SU-DHL-6 (cell line): ENCODE measurements around the gene EEPD1.

Source experiments
- H2AFZ ChIP-seq: fragments of 200-600 bp; sonication (generic); 2 replicates; pipeline ENCODE4 v1.6.1; 2014; ENCODE audit warnings: low read depth, mild to moderate bottlenecking, moderate library complexity, mixed read lengths, antibody characterized with exemption, low read length; ENCODE audit not compliant: severe bottlenecking
- H3F3A ChIP-seq: fragments of 200-600 bp; shearing (Covaris generic); 2 replicates; pipeline ENCODE4 v1.6.0; 2016; ENCODE audit warnings: antibody characterized with exemption, mild to moderate bottlenecking; ENCODE audit not compliant: insufficient read depth
- H3K27ac ChIP-seq: fragments of 200-600 bp; sonication (generic); 2 replicates; pipeline ENCODE4 v1.5.1; 2016; ENCODE audit warnings: low read depth, mild to moderate bottlenecking, low read length, moderate library complexity, mixed read lengths
- H3K27me3 ChIP-seq: fragments of 200-600 bp; sonication (generic), shearing (Covaris generic); 2 replicates; pipeline ENCODE4 v1.6.0; 2014; ENCODE audit warnings: mild to moderate bottlenecking, low read length
- H3K36me3 ChIP-seq: fragments of 200-600 bp; sonication (generic); 2 replicates; pipeline ENCODE4 v1.6.1; 2014; ENCODE audit warnings: mild to moderate bottlenecking, low read length, mixed read lengths
- H3K4me2 ChIP-seq: fragments of 300-600, 200-600 bp; shearing (Covaris generic), sonication (generic); 2 replicates; pipeline ENCODE4 v1.6.0; 2014; ENCODE audit warnings: low read length, low read depth, mild to moderate bottlenecking; ENCODE audit not compliant: poor library complexity, severe bottlenecking
- H3K4me3 ChIP-seq: fragments of 200-600 bp; sonication (generic); 2 replicates; pipeline ENCODE4 v1.5.1; 2014; ENCODE audit warnings: antibody characterized with exemption, low read length, mild to moderate bottlenecking, mixed read lengths; ENCODE audit not compliant: insufficient read depth, poor library complexity, severe bottlenecking
- H3K79me2 ChIP-seq: fragments of 200-600 bp; sonication (generic); 2 replicates; pipeline ENCODE4 v1.6.1; 2014; ENCODE audit warnings: mild to moderate bottlenecking, low read length, moderate library complexity; ENCODE audit not compliant: insufficient read depth
- H3K9ac ChIP-seq: fragments of 200-600 bp; sonication (generic); 2 replicates; pipeline ENCODE4 v1.7.0; 2014; ENCODE audit warnings: mild to moderate bottlenecking, low read length
- H3K9me2 ChIP-seq: fragments of 200-600 bp; sonication (generic); replicated peaks from 2 replicates; pipeline ENCODE4 v1.6.1; 2014; ENCODE audit warnings: low read length; ENCODE audit not compliant: insufficient read depth
- H3K9me3 ChIP-seq: fragments of 200-600 bp; sonication (generic); 2 replicates; pipeline ENCODE4 v1.6.1; 2014; ENCODE audit warnings: low read length, mixed read lengths; ENCODE audit not compliant: insufficient read depth
- H4K20me1 ChIP-seq: fragments of 200-600 bp; sonication (generic); 2 replicates; pipeline ENCODE4 v1.6.1; 2014; ENCODE audit warnings: low read depth, mild to moderate bottlenecking, antibody characterized with exemption, low read length, moderate library complexity, mixed read lengths
- EZH2phosphoT487 ChIP-seq: fragments of 200-600 bp; sonication (generic), shearing (Covaris generic); conservative IDR thresholded peaks from 2 replicates; pipeline ENCODE4 v1.6.1; 2018; ENCODE audit warnings: mild to moderate bottlenecking, antibody characterized with exemption, low read length, moderate library complexity, mixed read lengths
- TF ChIP-seq, protein P1 (sequence below): fragments of 200-600 bp; sonication (generic); IDR thresholded peaks from one replicate; pipeline ENCODE4 v1.5.1; 2017; ENCODE audit warnings: antibody characterized with exemption, mild to moderate bottlenecking, low read length, moderate library complexity; ENCODE audit not compliant: insufficient read depth, poor library complexity, severe bottlenecking

The EEPD1 gene

DNA sequence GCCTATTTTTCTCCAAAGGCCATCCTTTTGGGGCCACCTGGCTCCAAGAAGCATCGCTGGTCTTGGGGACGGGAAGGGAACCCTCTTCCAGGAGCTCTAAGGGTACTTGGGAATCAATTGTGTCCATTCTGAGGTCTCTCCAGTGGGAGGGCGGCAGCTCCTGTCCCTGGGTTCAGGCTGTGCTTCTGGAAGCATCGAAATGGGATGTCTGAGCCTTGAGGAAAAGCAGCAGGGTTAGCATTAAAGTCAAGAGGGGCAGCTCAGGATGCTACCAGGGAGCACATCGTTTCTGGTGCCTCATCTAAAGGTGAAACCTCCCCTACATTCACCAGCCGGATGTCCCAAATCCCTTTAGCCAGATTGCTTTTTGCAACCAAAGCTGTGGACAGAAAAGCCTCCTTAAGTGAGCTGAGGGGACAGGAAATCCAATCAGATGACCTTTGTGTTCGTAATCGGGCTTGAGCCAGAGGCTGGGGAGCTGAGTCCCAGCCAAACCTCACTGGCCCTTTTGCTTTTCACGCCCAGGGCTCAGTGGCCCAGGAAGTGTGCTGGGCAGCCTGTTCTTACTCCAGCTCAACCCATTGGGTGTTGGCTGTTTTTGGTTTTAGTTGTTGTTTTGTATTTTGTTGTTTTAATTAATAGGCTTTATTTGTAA, 147.8 kb downstream of the EEPD1 start:
- Histone ChIP-seq H3F3A (no peaks in the 10 kb centered on the region), H3K79me2 (no peaks in the 10 kb centered on the region), H3K27ac (no peak overlapping the region), H4K20me1 (no peaks in the 10 kb centered on the region), H3K9ac (no peak overlapping the region), H2AFZ (no peak overlapping the region), H3K9me2 (no peaks in the 10 kb centered on the region), H3K4me3 (no peak overlapping the region), H3K4me2 (no peak overlapping the region), H3K27me3 (no peaks in the 10 kb centered on the region), H3K9me3 (no peaks in the 10 kb centered on the region), H3K36me3 (peaks cover 18% of the 10 kb centered on the region; the same call in 1 of the 2 replicates)
- TF ChIP-seq EZH2phosphoT487: no peak
- TF ChIP-seq, protein P1, sequence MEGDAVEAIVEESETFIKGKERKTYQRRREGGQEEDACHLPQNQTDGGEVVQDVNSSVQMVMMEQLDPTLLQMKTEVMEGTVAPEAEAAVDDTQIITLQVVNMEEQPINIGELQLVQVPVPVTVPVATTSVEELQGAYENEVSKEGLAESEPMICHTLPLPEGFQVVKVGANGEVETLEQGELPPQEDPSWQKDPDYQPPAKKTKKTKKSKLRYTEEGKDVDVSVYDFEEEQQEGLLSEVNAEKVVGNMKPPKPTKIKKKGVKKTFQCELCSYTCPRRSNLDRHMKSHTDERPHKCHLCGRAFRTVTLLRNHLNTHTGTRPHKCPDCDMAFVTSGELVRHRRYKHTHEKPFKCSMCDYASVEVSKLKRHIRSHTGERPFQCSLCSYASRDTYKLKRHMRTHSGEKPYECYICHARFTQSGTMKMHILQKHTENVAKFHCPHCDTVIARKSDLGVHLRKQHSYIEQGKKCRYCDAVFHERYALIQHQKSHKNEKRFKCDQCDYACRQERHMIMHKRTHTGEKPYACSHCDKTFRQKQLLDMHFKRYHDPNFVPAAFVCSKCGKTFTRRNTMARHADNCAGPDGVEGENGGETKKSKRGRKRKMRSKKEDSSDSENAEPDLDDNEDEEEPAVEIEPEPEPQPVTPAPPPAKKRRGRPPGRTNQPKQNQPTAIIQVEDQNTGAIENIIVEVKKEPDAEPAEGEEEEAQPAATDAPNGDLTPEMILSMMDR: no peak

DNA sequence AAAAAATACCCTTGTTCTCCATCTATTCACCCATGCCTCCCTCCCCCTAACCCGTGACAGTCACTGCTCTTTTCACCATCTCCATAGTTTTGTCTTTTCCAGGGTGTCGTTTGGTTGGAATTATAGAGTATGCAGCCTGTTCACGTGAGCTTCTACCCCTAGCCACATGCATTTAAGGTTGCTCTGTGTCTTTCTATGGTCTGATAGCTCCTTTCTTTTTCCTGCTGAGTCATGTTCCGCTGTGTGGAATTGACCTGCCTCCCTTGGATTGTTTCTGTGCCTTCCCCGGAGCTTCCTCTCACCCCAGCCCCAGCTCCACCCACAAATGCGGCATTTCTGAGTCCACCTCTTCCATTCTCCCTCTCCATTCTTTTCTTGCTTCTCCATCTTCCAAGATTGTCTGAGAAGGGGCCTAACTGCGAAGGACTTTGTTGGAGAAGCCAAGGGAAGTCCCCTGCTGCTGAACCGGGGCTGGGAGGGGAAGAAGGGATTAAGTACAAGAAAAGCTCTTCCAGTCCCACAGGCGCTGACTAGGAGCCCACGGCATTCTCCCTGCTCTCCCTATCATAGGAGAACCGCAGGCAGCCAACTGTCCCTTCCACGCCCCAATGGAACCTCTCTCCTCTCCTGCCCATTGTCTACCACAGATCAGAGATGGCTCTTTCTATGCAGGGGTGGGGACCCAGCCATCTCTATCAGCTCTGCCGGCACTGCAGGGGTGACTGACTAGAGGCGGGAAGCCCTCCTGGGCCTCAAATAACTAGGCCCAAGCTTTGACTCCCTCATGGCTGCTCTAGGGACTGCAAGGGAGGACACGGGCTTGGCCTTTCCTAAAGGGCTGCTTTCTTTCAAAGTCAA, 149.1 kb downstream of the EEPD1 start:
- Histone ChIP-seq H3K9ac (no peak overlapping the region), H3K4me2 (no peak overlapping the region), H3K9me2 (no peaks in the 10 kb centered on the region), H3K27ac (no peak overlapping the region), H3K36me3 (0 out of 2 replicates have a peak, but pooled peaks cover 8% of the 10 kb centered on the region), H3K79me2 (no peaks in the 10 kb centered on the region), H4K20me1 (no peaks in the 10 kb centered on the region), H3K27me3 (no peaks in the 10 kb centered on the region), H3K4me3 (no peak overlapping the region), H2AFZ (no peak overlapping the region), H3K9me3 (no peaks in the 10 kb centered on the region), H3F3A (no peaks in the 10 kb centered on the region)
- TF ChIP-seq, protein P1: no peak
- TF ChIP-seq EZH2phosphoT487: no peak

DNA sequence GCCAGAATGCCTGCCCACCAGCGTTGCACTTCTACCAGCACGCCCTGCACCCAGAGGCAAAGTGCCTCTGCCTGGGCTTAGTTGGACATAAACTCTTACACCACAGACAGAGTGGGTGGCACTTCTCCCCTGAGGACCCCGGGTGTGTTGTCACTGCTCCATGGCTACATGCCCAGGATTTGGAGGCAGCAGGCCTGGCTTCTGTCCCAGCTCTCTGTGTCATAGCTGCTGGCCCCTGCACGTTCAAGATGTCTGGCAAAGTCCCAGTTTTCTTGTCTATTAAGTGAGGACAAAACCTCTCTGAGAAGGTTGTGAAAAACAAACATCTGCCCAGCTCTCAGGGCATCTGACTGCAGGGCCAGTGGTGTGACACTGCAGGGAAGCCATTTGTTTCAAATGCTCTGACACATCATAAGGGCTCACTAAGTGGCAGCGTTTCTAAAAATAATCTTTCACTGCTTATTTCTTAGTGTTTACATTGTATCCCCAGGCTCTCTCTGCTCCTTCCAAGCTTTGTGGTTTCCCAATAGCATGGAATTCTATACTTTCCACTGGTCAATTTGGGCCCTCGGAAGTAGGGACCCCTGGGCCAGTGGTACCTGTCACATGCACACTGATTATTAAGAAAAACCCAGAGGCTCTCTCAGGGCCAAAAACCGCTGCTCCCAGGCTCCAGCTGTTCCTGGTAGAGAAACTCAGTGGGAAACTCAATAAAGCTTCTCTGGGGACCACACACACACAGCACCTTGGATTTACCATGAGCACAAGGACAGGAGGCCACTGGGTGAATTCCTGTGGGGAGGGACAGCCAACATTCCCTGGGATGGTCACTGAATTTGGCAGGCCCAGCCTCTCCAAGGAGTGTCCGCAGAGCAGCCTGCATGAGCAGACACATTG, 150.4 kb downstream of the EEPD1 start:
- H4K20me1 ChIP-seq: no peaks in the 10 kb centered on the region
- no peak overlapping the region for H3K4me2 ChIP-seq
- H3K79me2 ChIP-seq: no peaks in the 10 kb centered on the region
- no peaks in the 10 kb centered on the region for H3K27me3 ChIP-seq
- H3K27ac ChIP-seq: no peak overlapping the region
- H3K36me3 ChIP-seq: 0 out of 2 replicates have a peak, but pooled peaks cover 2% of the 10 kb centered on the region
- no peak overlapping the region for H3K4me3 ChIP-seq
- no peaks in the 10 kb centered on the region for H3K9me2 ChIP-seq
- H3F3A ChIP-seq: no peaks in the 10 kb centered on the region
- no peak overlapping the region for H2AFZ ChIP-seq
- H3K9ac ChIP-seq: no peak overlapping the region
- no peak for TF ChIP-seq EZH2phosphoT487
- TF ChIP-seq, protein P1: no peak
- no peaks in the 10 kb centered on the region for H3K9me3 ChIP-seq
